HepG2 (cell line): ENCODE data around the gene DRD3. TPM values are rescaled to one million over a fixed set of nuclear protein-coding genes. Genes with fewer than 3 reads are reported as not detected.

Experiments
- ATAC-seq: fragments of 200-7000 bp; cut with Tn5 transposase; 3 replicates; pipeline ENCODE4 v1.9.1; 2020; ENCODE audit warnings: mild to moderate bottlenecking, moderate library complexity
- BruUV-seq: library from RNA; stranded (reverse); fragments of 400-500 nt; replicated peaks from 2 replicates; lab custom pipeline; 2021; lab: Mats Ljungman, UMichigan
- CTCF ChIA-PET: fragments of 300-600 bp; formaldehyde crosslinking; extraction: SDS; loops from one replicate; lab custom pipeline; 2021; ENCODE audit warnings: low total read pairs, inconsistent platforms, low intra/inter-chr PET ratio; lab: Yijun Ruan, JAX
- POLR2A ChIA-PET: fragments of 350-600 bp; sonication (Branson Sonifier 250); formaldehyde crosslinking; loops from one replicate; lab custom pipeline; 2020; ENCODE audit warnings: antibody characterized with exemption, inconsistent platforms; lab: Yijun Ruan, JAX
- DNase-seq: peaks from one replicate; pipeline ENCODE4 v3.0.0-alpha.2; 2015; ENCODE audit warnings: low spot score
- FAIRE-seq: peaks from 3 replicates; lab custom pipeline; 2011; peaks lifted over from hg19 to GRCh38; lab: Jason Lieb, UNC
- H2AFZ ChIP-seq: one replicate; pipeline ENCODE4 v1.6.1; 2011; ENCODE audit warnings: low read length, inconsistent platforms
- H3K27ac ChIP-seq: fragments of 300-600 bp; 3 replicates; pipeline ENCODE4 v1.8.0; 2011; ENCODE audit warnings: mixed run types, mild to moderate bottlenecking, mixed read lengths, low read length, inconsistent platforms; ENCODE audit not compliant: insufficient read depth; ENCODE audit errors: extremely low read length
- H3K27me3 ChIP-seq, 2 experiments: fragments of 200-600 bp in 1 of 2; 2 replicates in 1 of 2; 3 replicates in 1 of 2; pipeline versions ENCODE4 v1.6.0 to v1.8.0; 2011; ENCODE audit warnings: low read length in 2 of 2, mild to moderate bottlenecking in 2 of 2, moderate library complexity in 2 of 2, inconsistent platforms in 1 of 2; ENCODE audit not compliant: insufficient read depth in 2 of 2, control insufficient read depth in 1 of 2
- H3K36me3 ChIP-seq, 2 experiments: fragments of 200-600 bp in 1 of 2; replicated peaks in 1 of 2; 2 replicates in 1 of 2; 3 replicates in 1 of 2; pipeline versions ENCODE4 v1.5.1 to v1.8.0; 2011; ENCODE audit warnings: low read length in 2 of 2, inconsistent platforms in 1 of 2; ENCODE audit not compliant: insufficient read depth in 2 of 2, control insufficient read depth in 1 of 2
- H3K4me1 ChIP-seq: 2 replicates; pipeline ENCODE4 v1.5.1; 2012; ENCODE audit warnings: low read length, inconsistent platforms; ENCODE audit not compliant: insufficient read depth
- H3K4me2 ChIP-seq: 2 replicates; pipeline ENCODE4 v1.6.0; 2011; ENCODE audit warnings: low read depth, low read length, inconsistent platforms
- H3K4me3 ChIP-seq, 3 experiments: fragments of 200-600 bp in 1 of 3; sonication (generic), shearing (Covaris generic) in 1 of 3; replicated peaks in 1 of 3; 2 replicates each; pipeline ENCODE4 v1.5.1; 2011 to 2016; ENCODE audit warnings: low read length in 3 of 3, inconsistent platforms in 2 of 3, low read depth in 2 of 3, mild to moderate bottlenecking in 2 of 3, control low read depth in 1 of 3, mixed read lengths in 1 of 3; ENCODE audit not compliant: insufficient read depth in 1 of 3
- H3K79me2 ChIP-seq: one replicate; pipeline ENCODE4 v1.6.1; 2011; ENCODE audit warnings: low read length, inconsistent platforms; ENCODE audit not compliant: insufficient read depth
- H3K9ac ChIP-seq: 2 replicates; pipeline ENCODE4 v1.6.0; 2011; ENCODE audit warnings: mild to moderate bottlenecking, low read depth, low read length, inconsistent platforms; ENCODE audit not compliant: insufficient read depth
- H3K9me3 ChIP-seq: 2 replicates; pipeline ENCODE4 v1.5.1; 2012; ENCODE audit warnings: mild to moderate bottlenecking, low read length
- H4K20me1 ChIP-seq: 2 replicates; pipeline ENCODE4 v1.6.0; 2011; ENCODE audit warnings: inconsistent platforms, mild to moderate bottlenecking, low read length, moderate library complexity; ENCODE audit not compliant: insufficient read depth
- HINFP ChIP-seq: sonication (generic); formaldehyde crosslinking; IDR thresholded peaks from 2 replicates; pipeline ENCODE4 v1.4.0; 2020; ENCODE audit warnings: low read depth, mild to moderate bottlenecking, missing genetic modification reagents
- THAP8 ChIP-seq: sonication (generic); formaldehyde crosslinking; IDR thresholded peaks from 2 replicates; pipeline ENCODE4 v1.5.1; 2020; ENCODE audit warnings: missing genetic modification reagents, mild to moderate bottlenecking, borderline replicate concordance
- ZNF264 ChIP-seq: sonication (generic); formaldehyde crosslinking; IDR thresholded peaks from 2 replicates; pipeline ENCODE4 v1.4.0; 2020; ENCODE audit warnings: missing genetic modification reagents
- ZNF75D ChIP-seq: sonication (generic); formaldehyde crosslinking; IDR thresholded peaks from 2 replicates; pipeline ENCODE4 v1.8.1; 2023; ENCODE audit warnings: missing genetic modification reagents, mild to moderate bottlenecking, borderline replicate concordance
- WGBS: methylation state at CpG from one replicate; pipeline ENCODE4 v1.1.6; 2017; ENCODE audit warnings: low lambda C conversion rate; 5-methylcytosine and 5-hydroxymethylcytosine counted together
- in situ Hi-C: cut with HindIII; loops from 2 replicates; pipeline ENCODE4 v1.10.0; 2017; ENCODE audit warnings: low pct_unique_long_range_greater_than_20kb; ENCODE audit not compliant: extremely low pct_ligation_motif_present
- intact Hi-C: fragments of 100-400 bp; cut with micrococcal nuclease; formaldehyde crosslinking; loops from one replicate; pipeline ENCODE4 v1.10.0; 2022; ENCODE audit not compliant: unreplicated experiment
- polyA plus RNA-seq, 8 experiments: library from polyadenylated mRNA; depleted of rRNA in 3 of 8; stranded (reverse) in 7 of 8; unstranded in 1 of 8; fragments of >200 nt; fragmentation: Illumina TruSeq in 4 of 8; extraction: Trizol in 4 of 8; gene quantifications; 2 replicates each; pipeline versions ENCODE4 v1.2.1 to v1.2.3, GENCODE V29; 2011 to 2016; ENCODE audit warnings: low read depth in 4 of 8, missing spikeins in 1 of 8, mixed read lengths in 1 of 8; ENCODE audit not compliant: insufficient read depth in 1 of 8
- total RNA-seq, 5 experiments: library from RNA; depleted of rRNA; stranded (reverse); fragments of >200 nt; fragmentation: Illumina TruSeq; extraction: Trizol; gene quantifications; 2 replicates each; pipeline ENCODE4 v1.2.3, GENCODE V29; 2016; ENCODE audit warnings: low read depth in 1 of 5

DRD3 gene
- total and polyA plus RNA-seq, 2 of the 13 experiments (the other 11 are each of a cell fraction or from before 2014, with no cell fraction given): not detected

GRCh38 chr3:114108137-114108536, 70.7 kb downstream of the DRD3 start:
- Histone ChIP-seq H2AFZ (no peak overlapping the region), H3K27me3 (peaks cover 0 to 5% of the 10 kb centered on the region in 2 experiments; a peak in 1 of 5 replicates), H3K4me2 (no peak overlapping the region), H3K9ac (no peak overlapping the region), H3K27ac (no peak overlapping the region), H3K79me2 (no peaks in the 10 kb centered on the region), H3K4me3 (no peak overlapping the region), H3K4me1 (no peaks in the 10 kb centered on the region), H3K36me3 (no peaks in the 10 kb centered on the region), H3K9me3 (no peaks in the 10 kb centered on the region), H4K20me1 (no peaks in the 10 kb centered on the region)
- FAIRE-seq (no peak), ATAC-seq (no peak), DNase-seq (no peak)
- no peak for TF ChIP-seq ZNF75D (CRISPR knock-in tag)
- TF ChIP-seq THAP8 (CRISPR knock-in tag): no peak
- TF ChIP-seq ZNF264 (CRISPR knock-in tag): no peak
- intact Hi-C loops: no loop called here
- WGBS: 50% methylated on average over 8 of the region's 8 CpGs
- ChIA-PET POLR2A (no interaction called here), CTCF (no interaction called here)
- in situ Hi-C loops: no loop called here
- BruUV-seq: no TSS peak

GRCh38 chr3:114104414-114104813, 74.4 kb downstream of the DRD3 start:
- intact Hi-C loops: no loop called here

More at GRCh38 chr3:114104414-114104813, 74.4 kb downstream of the DRD3 start:
- no peaks in the 10 kb centered on the region for H3K36me3 ChIP-seq
- no peaks in the 10 kb centered on the region for H4K20me1 ChIP-seq
- no peaks in the 10 kb centered on the region for H3K27me3 ChIP-seq
- ChIA-PET POLR2A (no interaction called here), CTCF (no interaction called here)
- no peak for TF ChIP-seq HINFP (CRISPR knock-in tag)
- H3K4me2 ChIP-seq: no peak overlapping the region
- H2AFZ ChIP-seq: no peak overlapping the region
- no peak overlapping the region for H3K27ac ChIP-seq
- in situ Hi-C loops: no loop called here
- no peak overlapping the region for H3K4me3 ChIP-seq
- ATAC-seq (no peak), FAIRE-seq (no peak), DNase-seq (no peak)
- H3K79me2 ChIP-seq: no peaks in the 10 kb centered on the region
- H3K9me3 ChIP-seq: no peaks in the 10 kb centered on the region
- H3K4me1 ChIP-seq: no peaks in the 10 kb centered on the region
- 49% methylated on average over 3 of the region's 3 CpGs for WGBS
- no peak overlapping the region for H3K9ac ChIP-seq
- no TSS peak for BruUV-seq
